ENCODE measurements around the gene KLHL24.
A peak's percentile ranks its signal among the peaks of the same experiment; 100 is the strongest.
"Not testable (repeated sequence)": the region's sequence is repeated elsewhere in the genome, so short reads cannot be mapped to it uniquely, and the experiment has no call there.

Gene KLHL24

GRCh38 chr3:183636221-183637105 lies 1.0 kb downstream of the KLHL24 start:
- DNase-seq (ENCODE audit: low read depth in 2 of 2) = peak; percentile 68 to 76

- DNase-seq (ENCODE audit: low read depth in 2 of 2) = no peak
Measured at GRCh38 chr3:183637106-183637486, 1.7 kb downstream of the KLHL24 start.

- not testable (repeated sequence) for DNase-seq (ENCODE audit: low read depth in 2 of 2)
Measured at GRCh38 chr3:183637633-183638032, 2.2 kb downstream of the KLHL24 start.

- no peak for DNase-seq (ENCODE audit: low read depth in 2 of 2)
Measured at GRCh38 chr3:183638101-183638852, 2.9 kb downstream of the KLHL24 start.

GRCh38 chr3:183640635-183641034 lies 5.2 kb downstream of the KLHL24 start:
- DNase-seq (ENCODE audit: low read depth in 2 of 2) = not testable (repeated sequence)

GRCh38 chr3:183641882-183642281 lies 6.5 kb downstream of the KLHL24 start:
- no peak for DNase-seq (ENCODE audit: low read depth in 2 of 2)

- DNase-seq (ENCODE audit: low read depth in 2 of 2) = no peak
Measured at GRCh38 chr3:183644244-183644643, 8.8 kb downstream of the KLHL24 start.

GRCh38 chr3:183645254-183645653 lies 9.8 kb downstream of the KLHL24 start:
- no peak for DNase-seq (ENCODE audit: low read depth in 2 of 2)

GRCh38 chr3:183650554-183650953 lies 15.1 kb downstream of the KLHL24 start:
- DNase-seq (ENCODE audit: low read depth in 2 of 2) = no peak

GRCh38 chr3:183653209-183654064 lies 18.0 kb downstream of the KLHL24 start:
- no peak for DNase-seq (ENCODE audit: low read depth in 2 of 2)

GRCh38 chr3:183654727-183655126 lies 19.3 kb downstream of the KLHL24 start:
- no peak for DNase-seq (ENCODE audit: low read depth in 2 of 2)

GRCh38 chr3:183662099-183662498 lies 26.7 kb downstream of the KLHL24 start:
- no peak for DNase-seq (ENCODE audit: low read depth in 2 of 2)

- DNase-seq (ENCODE audit: low read depth in 2 of 2) = no peak
Measured at GRCh38 chr3:183664913-183665381, 29.5 kb downstream of the KLHL24 start.

GRCh38 chr3:183680061-183680460 lies 44.6 kb downstream of the KLHL24 start:
- DNase-seq (ENCODE audit: low read depth in 2 of 2) = no peak

- no peak for DNase-seq (ENCODE audit: low read depth in 2 of 2)
Measured at GRCh38 chr3:183687705-183688104, 52.3 kb downstream of the KLHL24 start.

GRCh38 chr3:183688874-183689273 lies 53.5 kb downstream of the KLHL24 start:
- no peak for DNase-seq (ENCODE audit: low read depth in 2 of 2)

- not testable (repeated sequence) for DNase-seq (ENCODE audit: low read depth in 2 of 2)
Measured at GRCh38 chr3:183689621-183690020, 54.2 kb downstream of the KLHL24 start.

- DNase-seq (ENCODE audit: low read depth in 2 of 2) = no peak
Measured at GRCh38 chr3:183690402-183690995, 55.1 kb downstream of the KLHL24 start.

GRCh38 chr3:183692436-183692835 lies 57.0 kb downstream of the KLHL24 start:
- no peak for DNase-seq (ENCODE audit: low read depth in 2 of 2)

- no peak for DNase-seq (ENCODE audit: low read depth in 2 of 2)
Measured at GRCh38 chr3:183695569-183696364, 60.3 kb downstream of the KLHL24 start.
